Stimulated activated CD8-positive, alpha-beta memory T cell treated with anti-CD3 and anti-CD28 coated beads, Interleukin-7, amount 100 ng/mL, for 4 hours (primary cell): ENCODE measurements around the gene UBASH3A.

Experiments
- DNase-seq, 2 donors: peaks; one replicate each; pipeline ENCODE4 v3.0.0-alpha.2; 2020; ENCODE audit warnings: low read depth in 2 of 2

The UBASH3A gene

DNA sequence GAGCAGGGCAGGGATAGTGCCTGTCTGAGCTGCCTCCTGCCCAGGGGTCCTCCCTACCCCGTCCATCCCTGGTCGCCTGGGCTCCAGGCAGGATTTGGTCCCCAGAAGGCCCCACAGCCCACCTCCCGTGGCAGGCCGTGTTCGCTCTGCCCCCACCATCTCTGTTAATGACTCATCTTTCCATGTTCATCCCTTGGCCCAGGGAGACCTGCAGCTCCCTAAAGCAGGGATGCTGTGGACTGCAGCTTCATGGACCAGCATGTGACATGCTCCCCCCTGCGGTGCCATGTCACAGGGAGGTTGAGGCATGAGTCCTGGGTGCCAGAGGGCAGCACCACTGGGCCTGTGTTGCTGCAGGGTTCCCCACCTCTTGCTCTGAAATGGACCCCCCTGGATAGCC is 26.8 kb downstream of the UBASH3A start:
- DNase-seq: no peak

DNA sequence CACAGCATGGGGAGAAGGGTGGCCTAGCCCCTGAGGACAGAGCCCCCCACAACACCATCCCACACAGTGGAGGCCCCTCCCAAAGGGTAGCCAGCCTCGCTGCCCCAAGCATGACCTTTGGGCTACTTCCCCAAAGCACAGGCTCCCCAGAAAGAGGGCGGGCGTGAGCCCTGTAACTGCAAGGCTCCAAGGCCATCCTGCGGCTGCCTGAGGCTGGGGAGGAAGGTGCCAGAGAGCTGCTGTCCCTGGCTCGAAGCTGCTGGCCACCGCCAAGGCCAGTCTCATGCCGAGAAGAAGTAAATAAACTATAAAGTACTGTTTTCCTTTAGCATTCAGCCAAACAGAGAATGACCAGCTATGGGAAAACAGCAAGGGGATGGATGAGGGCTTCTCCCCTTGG is 27.5 kb downstream of the UBASH3A start:
- no peak for DNase-seq

DNA sequence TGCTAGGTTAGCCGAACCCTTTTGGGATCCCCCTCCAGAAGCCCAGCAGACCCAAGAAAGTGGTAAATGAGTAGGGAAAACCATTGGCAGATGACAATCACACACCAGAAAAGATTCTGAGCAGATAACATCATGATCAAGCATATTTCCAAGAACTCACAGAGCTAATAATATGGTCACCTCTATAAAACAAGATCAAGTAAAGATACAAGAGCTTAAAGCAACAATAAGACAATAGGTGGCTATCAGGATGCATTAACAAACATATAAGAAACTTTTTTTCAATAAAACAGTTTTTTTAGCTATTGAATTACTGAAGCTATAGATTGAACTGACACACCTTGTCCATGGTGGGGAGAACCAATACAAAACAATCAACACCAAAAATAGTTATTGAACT is 29.0 kb downstream of the UBASH3A start:
- no peak for DNase-seq

DNA sequence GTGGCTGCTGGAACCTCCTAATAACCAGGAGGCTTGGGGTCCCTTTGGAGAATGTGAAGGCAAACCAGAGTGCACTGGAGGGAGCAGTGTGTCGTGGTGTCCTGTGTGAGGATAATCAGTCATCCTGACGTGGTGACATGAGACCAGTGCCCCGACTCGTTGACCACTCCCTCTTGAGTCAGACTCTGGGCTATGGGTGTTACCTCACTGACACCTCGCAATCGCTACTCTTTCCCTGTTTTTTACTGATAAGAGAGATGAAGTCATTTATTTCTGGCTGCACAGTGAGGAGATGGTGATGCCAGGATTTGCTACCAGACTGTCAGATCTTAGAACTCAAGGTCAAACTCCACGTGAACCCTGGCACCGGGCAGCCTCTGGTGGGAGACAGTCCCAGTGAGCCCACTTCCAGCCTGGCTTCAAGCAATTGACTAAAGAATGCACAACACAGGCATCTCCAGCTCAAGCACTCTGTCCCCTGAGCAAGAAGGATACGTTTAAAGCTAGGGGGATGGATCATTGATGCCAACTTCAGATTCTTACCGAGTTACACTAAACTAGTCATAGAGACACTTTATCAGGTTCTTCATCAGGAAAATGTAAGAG is 30.3 kb downstream of the UBASH3A start:
- DNase-seq: no peak

DNA sequence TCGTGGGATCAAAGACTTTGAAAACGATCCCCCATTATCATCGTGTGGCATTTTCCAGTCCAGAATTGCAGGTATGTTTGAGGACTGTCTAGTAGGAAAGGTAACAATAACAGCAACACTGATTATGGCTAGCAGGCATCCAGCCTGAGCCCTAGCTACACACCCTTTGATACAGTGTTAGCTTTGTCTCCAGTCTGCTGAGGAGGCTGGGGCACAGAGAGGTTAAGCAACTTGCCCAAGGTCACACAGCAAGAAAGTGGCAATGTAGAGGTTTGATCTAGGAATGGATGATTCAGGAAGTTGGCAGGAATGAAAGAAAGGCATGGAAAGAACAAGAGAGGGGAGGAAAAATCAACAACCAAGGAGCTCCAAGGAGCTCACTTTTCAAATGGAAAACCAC is 31.2 kb downstream of the UBASH3A start:
- no peak for DNase-seq

DNA sequence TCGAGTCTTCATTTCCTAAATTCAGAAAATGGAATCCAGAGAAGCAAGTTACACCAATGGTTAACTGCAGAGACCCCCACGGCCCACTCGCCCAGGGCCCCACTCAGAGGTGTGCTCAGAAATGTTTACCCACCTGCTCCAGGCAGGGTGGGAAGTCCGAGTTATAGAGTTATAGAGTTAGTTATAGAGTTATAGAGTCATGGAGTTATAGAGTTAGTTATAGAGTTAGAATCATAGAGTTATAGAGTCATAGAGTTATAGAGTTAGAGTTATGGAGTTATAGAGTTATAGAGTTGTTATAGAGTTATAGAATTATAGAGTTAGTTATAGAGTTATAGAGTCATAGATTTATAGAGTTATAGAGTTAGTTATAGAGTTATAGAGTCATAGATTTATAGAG is 31.7 kb downstream of the UBASH3A start:
- no peak for DNase-seq

DNA sequence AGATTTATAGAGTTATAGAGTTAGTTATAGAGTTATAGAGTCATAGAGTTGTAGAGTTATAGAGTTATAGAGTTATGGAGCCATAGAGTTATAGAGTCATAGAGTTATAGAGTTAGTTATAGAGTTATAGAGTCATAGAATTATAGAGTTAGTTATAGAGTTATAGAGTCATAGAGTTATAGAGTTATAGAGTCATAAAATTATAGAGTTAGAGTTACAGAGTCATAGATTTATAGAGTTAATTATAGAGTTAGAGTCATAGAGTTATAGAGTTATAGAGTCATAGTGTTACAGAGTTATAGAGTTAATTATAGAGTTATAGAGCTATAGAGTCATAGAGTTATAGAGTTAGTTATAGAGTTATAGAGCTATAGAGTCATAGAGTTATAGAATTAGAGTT is 32.1 kb downstream of the UBASH3A start:
- no peak for DNase-seq

DNA sequence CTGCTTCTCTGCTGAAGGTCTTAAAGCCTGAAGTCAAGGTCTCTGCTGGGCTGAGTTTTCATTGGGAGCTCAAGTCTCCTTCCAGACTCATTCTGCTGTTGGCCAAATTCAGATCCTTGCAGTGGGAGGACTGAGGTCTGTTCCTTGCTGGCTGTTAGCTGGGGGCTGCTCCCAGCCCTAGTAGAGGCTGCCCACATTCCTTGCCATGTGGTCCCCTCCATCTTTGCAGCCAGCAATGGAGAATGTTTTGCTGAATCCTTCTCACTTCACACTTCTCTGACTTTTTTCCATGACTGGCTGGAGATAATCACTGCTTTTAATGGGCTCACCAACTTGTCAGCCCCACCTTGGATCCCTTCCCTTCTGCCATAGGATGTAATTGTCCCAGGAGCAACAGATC is 33.2 kb downstream of the UBASH3A start:
- DNase-seq: no peak

DNA sequence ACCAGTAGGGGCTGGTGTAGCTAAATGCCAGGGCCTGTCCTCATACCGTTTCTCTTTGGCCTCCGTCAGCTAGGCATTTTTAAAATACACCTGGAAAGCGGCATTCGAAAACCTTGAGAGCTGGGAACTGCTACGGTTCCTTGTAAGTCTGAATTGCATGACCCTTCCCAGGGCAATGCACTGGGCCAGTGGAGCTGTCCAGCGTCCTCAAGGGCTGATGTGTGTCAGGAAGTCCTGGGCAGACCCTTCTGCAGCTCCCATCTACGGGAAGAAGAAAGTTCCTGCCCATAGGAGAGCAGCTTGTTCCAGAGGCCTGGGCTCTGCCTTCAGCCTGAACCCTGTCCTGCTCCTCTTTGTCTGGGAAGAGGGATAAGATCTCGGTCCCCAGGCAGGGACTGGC is 34.1 kb downstream of the UBASH3A start:
- DNase-seq: no peak

DNA sequence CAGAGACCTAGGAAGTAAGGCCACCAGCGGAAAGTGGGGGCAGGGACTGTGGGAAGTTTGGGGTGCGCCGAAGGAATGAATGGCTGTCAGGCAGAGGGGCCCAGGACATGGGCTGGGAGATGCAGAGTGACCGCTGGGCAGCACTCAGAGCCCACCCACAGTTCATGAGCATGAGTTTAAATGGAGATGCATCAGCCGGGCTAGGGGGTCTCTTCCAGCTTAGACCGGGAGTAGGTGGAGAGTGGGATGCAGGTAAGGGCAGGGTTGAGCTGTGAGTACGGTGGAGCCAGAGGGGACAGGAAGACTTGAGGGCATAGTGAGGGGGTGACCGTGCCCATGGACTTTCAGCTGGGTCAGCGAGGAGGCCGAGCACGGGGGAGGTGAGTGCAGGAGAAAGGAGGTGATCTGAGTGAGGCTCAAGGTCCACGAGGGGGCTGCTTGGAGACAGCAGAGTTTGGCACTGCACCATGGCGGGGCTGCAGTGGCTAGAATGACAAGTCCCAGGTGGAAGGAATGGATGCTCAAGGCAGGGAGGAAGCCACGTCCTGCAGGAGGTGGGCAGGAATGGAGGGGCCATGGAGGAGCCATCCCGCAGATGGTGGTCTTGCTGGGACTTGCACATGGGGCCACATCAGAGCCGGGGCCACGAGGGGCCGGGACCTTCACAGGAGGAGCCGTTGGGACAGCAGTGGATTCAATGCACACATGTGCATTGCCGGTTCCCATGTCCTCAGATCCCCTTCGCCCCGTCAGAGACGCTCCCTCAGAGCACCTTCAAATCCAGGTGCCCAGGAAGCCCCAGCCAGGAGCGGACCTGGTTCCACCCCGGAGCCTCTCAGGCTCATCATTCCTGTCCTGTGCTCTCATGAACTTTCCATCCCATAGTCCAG is 34.9 kb downstream of the UBASH3A start:
- DNase-seq: no peak

DNA sequence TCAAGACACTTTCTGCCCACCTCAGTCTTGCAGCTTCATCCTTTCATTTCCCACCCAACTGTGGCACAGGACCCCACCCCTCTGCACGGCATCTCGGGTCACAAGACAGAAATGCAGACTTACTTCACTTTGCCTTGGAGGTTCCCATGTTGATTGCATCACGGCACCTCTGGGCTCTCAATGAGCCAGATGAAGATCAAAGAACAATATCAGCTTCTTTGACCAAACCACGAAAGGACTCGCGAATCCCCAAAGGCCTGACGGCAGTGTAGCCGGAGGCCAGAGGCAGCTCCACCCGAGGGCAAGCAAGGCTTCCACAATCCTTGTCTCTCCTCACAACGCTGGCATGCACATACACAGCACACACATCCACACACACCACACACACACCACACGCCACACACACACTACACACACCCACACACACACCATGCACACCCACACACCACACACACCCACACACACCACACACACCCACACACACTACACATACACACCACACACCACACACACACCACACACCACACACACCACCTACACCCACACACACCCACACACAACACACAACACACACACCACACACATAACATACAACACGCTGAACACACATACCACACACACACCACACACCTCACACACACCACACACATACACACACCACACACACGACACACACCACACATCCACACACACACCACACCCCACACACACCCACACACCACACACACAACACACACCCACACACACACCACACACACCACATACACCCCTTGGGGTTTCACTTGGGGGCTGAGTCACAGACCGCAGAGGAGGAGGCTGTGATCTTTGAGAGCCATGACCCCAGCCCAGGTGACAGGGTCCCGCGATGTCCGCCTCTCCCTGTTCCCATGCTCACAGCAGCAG is 35.8 kb downstream of the UBASH3A start:
- DNase-seq: peak; percentile 53 to 64

DNA sequence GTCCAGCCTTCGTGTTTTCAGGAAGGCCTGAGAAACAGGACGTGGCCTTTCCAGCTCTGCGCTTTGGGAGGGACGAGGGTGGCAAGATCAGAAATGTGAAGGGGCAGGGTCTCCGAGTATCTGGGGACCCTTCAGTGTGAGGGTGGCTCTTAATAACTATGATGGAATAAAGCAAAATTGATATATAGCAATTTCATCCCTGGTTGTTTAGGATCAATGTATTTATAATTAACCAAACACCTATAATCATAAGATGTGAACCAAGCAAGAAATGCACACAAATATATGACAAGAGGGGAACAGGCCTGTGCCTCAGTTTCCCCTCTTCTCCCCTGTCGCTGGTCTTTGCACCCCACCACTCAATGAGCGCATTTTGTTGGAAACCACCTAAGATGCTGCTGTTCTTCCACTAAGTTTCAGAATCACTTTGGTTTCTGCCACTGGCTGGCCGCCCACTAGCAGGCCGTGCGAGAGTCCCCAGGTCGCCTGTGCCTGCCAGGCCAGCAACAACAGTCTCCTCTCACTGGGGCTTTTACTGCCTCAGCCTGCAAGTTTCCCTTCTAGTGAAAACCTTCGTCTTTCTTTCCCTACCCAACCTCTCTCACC is 36.6 kb downstream of the UBASH3A start:
- DNase-seq: no peak

DNA sequence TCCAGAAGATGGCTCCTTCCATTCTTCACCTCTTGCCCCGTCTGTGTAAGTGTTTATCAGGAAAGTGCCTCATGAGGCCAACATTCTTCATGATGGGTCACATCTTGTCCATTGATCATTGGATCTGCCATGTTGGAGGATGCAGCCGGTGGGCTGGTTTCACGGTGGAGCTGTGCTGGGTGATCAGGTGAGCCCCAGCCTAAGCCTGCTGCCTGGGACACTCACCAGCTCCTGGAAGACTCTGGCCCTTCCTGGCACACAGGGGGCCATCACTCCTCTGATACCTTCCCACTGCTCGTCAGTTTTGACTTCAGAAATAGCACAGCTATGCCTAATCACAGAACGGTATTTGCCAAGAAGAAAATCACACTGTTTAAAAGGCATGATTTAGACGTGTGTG is 38.3 kb downstream of the UBASH3A start:
- DNase-seq: no peak

DNA sequence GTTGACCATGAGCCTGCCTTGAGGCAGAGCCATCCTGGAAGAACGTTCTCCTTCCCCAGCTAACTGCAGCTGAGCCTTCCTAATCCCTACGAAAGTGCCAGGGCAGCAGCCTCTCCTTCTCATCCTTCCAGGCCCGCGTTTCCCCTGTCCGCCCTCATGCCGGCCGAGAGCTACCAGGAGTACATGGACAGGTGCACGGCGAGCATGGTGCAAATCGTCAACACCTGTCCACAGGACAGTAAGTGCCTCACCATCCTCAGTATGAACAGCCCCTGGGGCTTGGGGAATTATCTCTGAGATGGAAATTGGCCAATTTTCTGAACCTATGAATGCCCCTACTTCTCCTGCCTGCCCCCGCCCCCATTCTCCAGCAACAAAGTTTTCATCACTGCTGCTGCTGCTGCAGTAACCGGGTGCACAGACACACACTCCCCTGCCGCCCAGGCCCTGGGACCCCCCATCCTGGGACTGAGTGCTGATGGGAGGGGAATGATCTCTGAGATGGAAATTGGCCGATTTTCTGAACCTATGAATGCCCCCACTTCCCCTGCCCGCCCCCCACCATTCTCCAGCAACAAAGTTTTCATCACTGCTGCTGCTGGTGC is 39.6 kb downstream of the UBASH3A start:
- no peak for DNase-seq

DNA sequence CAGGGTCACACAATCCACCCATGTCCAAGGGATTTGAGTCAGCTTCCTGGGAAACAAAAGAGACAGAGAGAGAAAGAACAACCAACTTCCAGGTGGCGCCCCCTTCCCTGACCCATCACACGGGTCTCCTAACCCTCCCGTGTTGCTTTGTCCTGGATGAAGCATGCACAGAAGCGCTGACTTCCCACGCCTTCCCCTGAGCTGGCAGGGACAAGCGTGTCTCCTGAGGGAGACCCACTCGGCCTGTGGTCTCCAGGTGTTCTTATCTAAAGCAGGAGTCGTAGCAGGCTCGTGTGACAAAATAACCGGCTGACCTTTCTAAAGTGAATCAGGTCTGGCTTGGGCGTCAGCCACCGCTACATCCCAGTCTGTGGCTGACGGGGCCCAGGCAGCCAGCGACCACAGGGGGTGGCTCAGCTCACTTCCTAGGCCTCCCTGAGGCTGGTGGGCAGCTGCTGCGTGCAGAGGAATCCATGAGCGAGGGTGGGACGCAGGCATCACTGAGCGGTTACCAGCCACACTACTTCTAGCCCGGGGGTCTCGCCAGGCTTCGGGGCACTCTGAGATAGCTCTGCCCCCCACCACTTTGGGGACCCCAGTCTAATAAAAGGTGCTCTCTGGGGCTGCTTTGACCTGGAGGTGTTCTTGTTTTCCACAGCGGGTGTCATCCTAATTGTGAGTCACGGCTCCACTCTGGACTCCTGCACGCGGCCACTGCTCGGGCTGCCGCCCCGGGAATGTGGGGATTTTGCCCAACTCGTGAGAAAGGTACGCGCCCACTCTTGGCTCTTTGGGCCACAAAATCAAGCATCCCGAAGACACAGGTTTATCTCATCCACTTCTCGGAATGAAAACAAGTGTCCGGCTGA is 40.4 kb downstream of the UBASH3A start:
- no peak for DNase-seq

DNA sequence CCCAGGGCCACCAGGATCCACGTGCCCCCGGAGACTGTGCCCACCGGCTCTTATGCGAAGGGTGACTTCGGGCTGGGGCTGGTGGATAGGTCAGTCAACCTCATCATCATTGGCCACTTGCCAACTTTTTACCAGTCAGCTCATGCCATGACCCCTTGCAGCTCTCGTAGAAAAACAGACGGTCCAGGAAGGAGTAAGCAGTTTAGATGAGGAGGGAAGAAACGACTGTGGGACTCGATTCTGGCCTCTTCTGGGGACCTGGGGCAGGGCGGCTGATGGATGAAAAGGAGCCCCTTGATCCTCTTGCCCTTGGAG is 41.0 kb downstream of the UBASH3A start:
- no peak for DNase-seq

DNA sequence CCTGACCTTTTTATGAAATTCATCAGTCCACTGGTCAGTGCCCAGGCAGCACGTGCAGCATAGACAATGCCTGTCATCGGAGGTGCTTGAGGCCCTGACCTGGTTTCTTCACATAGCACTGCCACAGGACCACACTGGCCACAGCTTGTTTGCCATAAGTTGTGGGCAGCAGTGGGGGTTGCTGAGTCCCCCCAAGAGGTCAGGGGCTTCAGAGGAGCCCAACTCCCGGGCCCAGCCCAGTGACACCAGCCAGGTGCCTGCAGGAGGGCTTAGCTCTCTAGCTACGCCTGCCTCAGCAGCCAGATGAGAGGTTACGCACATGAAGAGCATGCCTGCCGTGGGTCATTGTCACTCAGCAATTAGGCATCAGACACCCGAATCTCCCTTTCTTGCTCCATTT is 41.6 kb downstream of the UBASH3A start:
- DNase-seq: no peak

DNA sequence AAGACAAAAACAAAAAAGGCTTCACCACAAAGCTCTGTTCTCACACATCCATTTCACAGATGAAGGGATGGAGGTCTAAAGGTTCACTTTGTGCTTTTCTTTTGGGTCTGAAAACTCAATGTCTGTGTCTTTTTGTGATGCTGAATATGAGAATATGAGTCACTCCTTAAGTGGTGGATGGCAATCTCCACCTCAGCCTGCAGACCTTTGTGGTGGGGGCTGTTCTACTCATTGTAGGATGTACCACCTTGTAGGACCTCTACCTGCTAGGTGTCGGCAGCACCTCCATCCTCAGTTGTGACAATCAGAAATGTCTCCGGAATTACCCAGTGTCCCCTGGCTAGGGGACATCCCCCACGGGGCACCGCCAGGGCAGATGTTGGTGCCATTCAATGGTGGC is 42.8 kb downstream of the UBASH3A start:
- DNase-seq: no peak

DNA sequence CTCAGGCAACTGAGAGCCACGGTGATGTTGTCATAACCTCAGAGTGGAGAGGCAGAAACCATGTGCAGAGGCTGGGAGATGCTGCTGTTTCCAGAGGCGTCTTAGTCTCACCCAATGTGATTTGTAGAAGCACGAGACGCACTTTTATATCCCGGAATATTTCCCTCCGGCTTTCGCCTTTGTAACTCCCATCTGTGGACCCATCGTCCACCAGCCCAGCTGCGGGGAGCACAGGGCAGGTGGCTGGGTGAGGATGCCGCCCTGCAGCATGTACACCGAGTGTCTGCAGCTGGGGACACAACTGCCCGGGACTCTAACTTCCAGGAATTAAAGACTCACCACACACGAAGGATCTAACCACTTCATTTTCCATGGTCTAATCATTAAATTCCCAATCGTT is 43.5 kb downstream of the UBASH3A start:
- no peak for DNase-seq

DNA sequence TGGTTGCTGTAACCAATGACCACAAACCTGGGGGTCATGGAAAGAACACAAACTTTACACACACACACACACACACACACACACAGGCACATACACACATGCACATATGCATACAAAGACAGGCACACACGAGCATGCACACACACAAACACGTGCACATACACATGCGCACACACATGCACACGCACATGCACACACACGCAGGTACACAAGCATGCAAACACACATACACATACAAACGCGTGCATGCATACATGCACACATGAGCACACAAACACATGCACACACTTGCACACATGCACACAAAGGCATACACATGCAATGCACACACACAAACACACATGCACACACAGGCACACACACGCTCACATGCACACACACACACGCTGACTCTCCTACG is 44.0 kb downstream of the UBASH3A start:
- DNase-seq: no peak

DNA sequence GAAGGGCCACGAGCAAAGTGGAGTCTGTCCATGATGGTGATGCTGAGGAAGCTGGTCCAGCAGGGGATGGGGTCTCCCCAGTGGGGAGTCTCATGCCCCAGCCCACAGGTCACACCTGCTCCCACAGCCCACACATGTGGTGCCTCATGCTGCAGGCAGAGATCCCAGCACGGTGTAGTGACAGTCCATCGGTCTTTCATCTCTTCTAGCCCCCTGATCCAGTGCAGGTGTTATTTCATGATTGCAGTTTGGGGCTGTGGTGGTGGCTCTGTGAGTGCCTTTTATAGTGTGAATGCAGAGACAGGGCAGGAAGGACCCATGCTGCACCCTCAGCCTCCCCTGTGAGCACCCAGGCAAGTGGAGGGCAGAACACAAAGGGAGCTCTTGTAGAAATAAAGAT is 45.0 kb downstream of the UBASH3A start:
- no peak for DNase-seq
